Keratinocyte (primary cell): Measurements from ENCODE around the gene MAP7D1. TPM values are rescaled to one million over a fixed set of nuclear protein-coding genes. Genes with fewer than 3 reads are reported as not detected.

Experiments
- DNase-seq: peaks from one replicate; pipeline ENCODE4 v3.0.0-alpha.2; 2011; ENCODE audit warnings: low read depth, missing footprints, low spot score
- FAIRE-seq: peaks from 2 replicates; lab custom pipeline; 2011; peaks lifted over from hg19 to GRCh38; lab: Jason Lieb, UNC
- H2AFZ ChIP-seq: 2 replicates; pipeline ENCODE4 v1.6.0; 2012; ENCODE audit warnings: low read length, control low read depth, inconsistent platforms; ENCODE audit not compliant: control insufficient read depth
- H3K27ac ChIP-seq: 2 replicates; pipeline ENCODE4 v1.5.1; 2011; ENCODE audit warnings: low read length; ENCODE audit not compliant: control insufficient read depth, insufficient read depth
- H3K27me3 ChIP-seq: 3 replicates; pipeline ENCODE4 v1.6.0; 2011; ENCODE audit warnings: low read length; ENCODE audit not compliant: control insufficient read depth, insufficient read depth; ENCODE audit errors: extremely low read depth
- H3K36me3 ChIP-seq, 2 experiments: 2 replicates in 1 of 2; 3 replicates in 1 of 2; pipeline ENCODE4 v1.5.1; 2011; ENCODE audit warnings: low read length in 2 of 2, mild to moderate bottlenecking in 1 of 2; ENCODE audit not compliant: control insufficient read depth in 2 of 2, insufficient read depth in 2 of 2; ENCODE audit errors: extremely low read depth in 1 of 2
- H3K4me1 ChIP-seq: 3 replicates; pipeline ENCODE4 v1.5.1; 2011; ENCODE audit warnings: low read length; ENCODE audit not compliant: control insufficient read depth, insufficient read depth; ENCODE audit errors: extremely low read depth
- H3K4me2 ChIP-seq: 3 replicates; pipeline ENCODE4 v1.6.0; 2011; ENCODE audit warnings: low read depth, low read length; ENCODE audit not compliant: control insufficient read depth, insufficient read depth; ENCODE audit errors: extremely low read depth
- H3K4me3 ChIP-seq, 3 experiments: fragments of 200-600 bp in 1 of 3; sonication (generic) in 1 of 3; 2 replicates in 2 of 3; 3 replicates in 1 of 3; pipeline ENCODE4 v1.5.1; 2011 to 2016; ENCODE audit warnings: low read length in 3 of 3, mild to moderate bottlenecking in 3 of 3, control low read depth in 2 of 3, inconsistent platforms in 1 of 3, low read depth in 1 of 3, mixed read lengths in 1 of 3, mixed run types in 1 of 3, moderate library complexity in 1 of 3; ENCODE audit not compliant: control insufficient read depth in 2 of 3, insufficient read depth in 2 of 3; ENCODE audit errors: extremely low read depth in 1 of 3
- H3K79me2 ChIP-seq: 2 replicates; pipeline ENCODE4 v1.6.0; 2012; ENCODE audit warnings: low read length; ENCODE audit not compliant: control insufficient read depth, insufficient read depth
- H3K9ac ChIP-seq: 3 replicates; pipeline ENCODE4 v1.6.0; 2011; ENCODE audit warnings: low read length; ENCODE audit not compliant: control insufficient read depth, insufficient read depth; ENCODE audit errors: extremely low read depth
- H3K9me1 ChIP-seq: 3 replicates; pipeline ENCODE4 v1.6.0; 2011; ENCODE audit warnings: low read length; ENCODE audit not compliant: control insufficient read depth, insufficient read depth; ENCODE audit errors: extremely low read depth
- H3K9me3 ChIP-seq: 2 replicates; pipeline ENCODE4 v1.5.1; 2012; ENCODE audit warnings: low read depth, low read length; ENCODE audit not compliant: control insufficient read depth
- H4K20me1 ChIP-seq: 3 replicates; pipeline ENCODE4 v1.6.0; 2011; ENCODE audit warnings: low read length; ENCODE audit not compliant: control insufficient read depth, insufficient read depth; ENCODE audit errors: extremely low read depth
- EZH2 ChIP-seq: IDR thresholded peaks from one replicate; pipeline ENCODE4 v1.6.1; 2012; ENCODE audit warnings: inconsistent platforms, mild to moderate bottlenecking, low read length, moderate library complexity
- dilution Hi-C: fragments of 300-500 bp; cut with MboI; formaldehyde crosslinking; loops from one replicate; pipeline ENCODE4 v1.7.0; 2020; ENCODE audit warnings: low sequenced_read_pairs; ENCODE audit not compliant: extremely low pct_ligation_motif_present
- polyA plus RNA-seq, 5 experiments: library from polyadenylated mRNA; depleted of rRNA in 3 of 5; stranded (reverse) in 3 of 5; stranded (forward) in 1 of 5; unstranded in 1 of 5; fragments of >200 nt; gene quantifications; 1 replicate in 1 of 5; 2 replicates in 3 of 5; 3 replicates in 1 of 5; pipeline versions ENCODE4 v1.2.1 to v1.2.3, GENCODE V29; 2011 to 2012; ENCODE audit warnings: missing spikeins in 2 of 5, low read depth in 1 of 5, low replicate concordance in 1 of 5
- TF ChIP-seq, protein P1 (sequence below), 3 experiments: IDR thresholded peaks in 1 of 3; conservative IDR thresholded peaks in 1 of 3; optimal IDR thresholded peaks in 1 of 3; 2 replicates in 2 of 3; 3 replicates in 1 of 3; pipeline versions ENCODE3 to v1.5.1; 2011; ENCODE audit warnings: low read length in 3 of 3, mild to moderate bottlenecking in 3 of 3, moderate library complexity in 2 of 3, control low read depth in 1 of 3, inconsistent platforms in 1 of 3; ENCODE audit not compliant: insufficient read depth in 2 of 3; ENCODE audit errors: extremely low read depth in 1 of 3

MAP7D1 gene
- polyA plus RNA-seq, 1 donor (not counting 4 experiments of a cell fraction or from before 2014, with no cell fraction given), result 75.0 TPM

DNA sequence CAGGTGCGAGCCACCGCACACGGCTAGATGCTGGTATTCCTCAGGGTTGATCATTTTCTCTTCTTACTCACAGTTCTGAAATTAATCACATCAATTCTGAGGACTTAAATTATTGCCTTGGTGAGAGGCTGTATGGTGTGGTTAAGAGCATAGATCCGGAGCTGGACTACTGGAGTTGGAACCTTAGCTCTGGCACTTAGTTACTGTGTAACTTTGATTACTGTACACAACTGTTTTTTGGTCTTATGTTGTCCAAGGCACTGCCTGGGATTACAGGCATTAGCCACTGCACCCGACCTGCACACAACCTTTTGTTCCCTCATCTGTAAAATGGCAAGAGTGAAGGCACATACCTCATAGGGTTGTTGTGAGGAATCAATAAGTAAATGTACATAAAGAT lies 42.7 kb downstream of the MAP7D1 start:
- FAIRE-seq, result no peak
- no peaks in the 10 kb centered on the region for H3K9me1 ChIP-seq
- TF ChIP-seq EZH2, result no peak
- TF ChIP-seq, protein P1, sequence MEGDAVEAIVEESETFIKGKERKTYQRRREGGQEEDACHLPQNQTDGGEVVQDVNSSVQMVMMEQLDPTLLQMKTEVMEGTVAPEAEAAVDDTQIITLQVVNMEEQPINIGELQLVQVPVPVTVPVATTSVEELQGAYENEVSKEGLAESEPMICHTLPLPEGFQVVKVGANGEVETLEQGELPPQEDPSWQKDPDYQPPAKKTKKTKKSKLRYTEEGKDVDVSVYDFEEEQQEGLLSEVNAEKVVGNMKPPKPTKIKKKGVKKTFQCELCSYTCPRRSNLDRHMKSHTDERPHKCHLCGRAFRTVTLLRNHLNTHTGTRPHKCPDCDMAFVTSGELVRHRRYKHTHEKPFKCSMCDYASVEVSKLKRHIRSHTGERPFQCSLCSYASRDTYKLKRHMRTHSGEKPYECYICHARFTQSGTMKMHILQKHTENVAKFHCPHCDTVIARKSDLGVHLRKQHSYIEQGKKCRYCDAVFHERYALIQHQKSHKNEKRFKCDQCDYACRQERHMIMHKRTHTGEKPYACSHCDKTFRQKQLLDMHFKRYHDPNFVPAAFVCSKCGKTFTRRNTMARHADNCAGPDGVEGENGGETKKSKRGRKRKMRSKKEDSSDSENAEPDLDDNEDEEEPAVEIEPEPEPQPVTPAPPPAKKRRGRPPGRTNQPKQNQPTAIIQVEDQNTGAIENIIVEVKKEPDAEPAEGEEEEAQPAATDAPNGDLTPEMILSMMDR (optimal IDR thresholded peaks at IDR 0.05 in 1 of 3, IDR thresholded peaks at IDR 0.05 in 1 of 3, conservative IDR thresholded peaks at IDR 0.05 in 1 of 3; ENCODE audit: extremely low read depth in 1 of 3, insufficient read depth in 2 of 3, low read length in 3 of 3), result no peak
- no peak overlapping the region for H3K9ac ChIP-seq
- dilution Hi-C loops, result no loop called here
- H3K27ac ChIP-seq, result no peak overlapping the region
- no peaks in the 10 kb centered on the region for H3K27me3 ChIP-seq
- H3K4me1 ChIP-seq, result peaks cover 17% of the 10 kb centered on the region
- H3K4me3 ChIP-seq, result no peak overlapping the region
- DNase-seq, result no peak
- H3K79me2 ChIP-seq, result no peaks in the 10 kb centered on the region
- no peak overlapping the region for H3K4me2 ChIP-seq
- no peaks in the 10 kb centered on the region for H3K36me3 ChIP-seq
- no peaks in the 10 kb centered on the region for H3K9me3 ChIP-seq
- no peak overlapping the region for H2AFZ ChIP-seq
- H4K20me1 ChIP-seq, result no peaks in the 10 kb centered on the region

DNA sequence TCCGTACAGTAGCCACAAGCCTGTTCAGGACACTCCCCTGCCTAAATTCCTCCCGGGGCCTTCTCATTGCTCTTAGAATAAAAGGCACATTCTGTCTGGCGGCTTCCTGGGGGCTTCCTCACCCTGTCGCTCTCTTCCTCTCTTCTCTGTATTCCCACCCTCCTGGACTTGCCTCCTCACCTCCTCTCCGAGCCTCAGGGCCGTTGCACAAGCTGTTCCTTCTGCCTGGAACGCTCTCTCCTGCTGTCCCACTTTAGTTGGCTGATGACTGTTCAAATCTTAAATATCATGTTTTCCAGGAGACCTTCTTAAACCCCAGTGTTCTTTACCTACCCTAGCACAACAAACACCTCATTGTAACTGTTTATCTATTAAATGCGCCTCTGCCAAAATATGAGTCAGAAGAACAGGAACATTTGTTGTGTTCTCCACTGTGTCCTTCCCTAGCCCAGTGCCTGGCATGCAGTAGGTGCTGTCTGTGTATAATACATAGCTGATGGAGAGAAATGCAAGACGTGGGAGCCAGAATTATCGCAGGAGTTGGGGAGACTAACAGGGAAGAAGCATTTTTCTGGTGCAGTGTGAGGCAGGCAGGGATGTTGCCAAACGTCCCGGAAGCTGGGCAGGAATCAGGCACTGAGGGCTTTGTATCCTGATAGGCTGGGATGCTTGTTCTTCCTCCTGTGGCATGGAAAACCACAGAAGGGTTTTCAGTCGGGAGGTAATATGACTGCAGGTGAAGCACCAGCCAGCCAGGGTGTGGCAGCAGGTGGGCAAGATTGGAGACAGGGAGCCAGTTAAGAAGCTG lies 44.2 kb downstream of the MAP7D1 start:
- DNase-seq (no peak), FAIRE-seq (peak; percentile 51)
- peak overlapping the region; percentile 45 for H3K27ac ChIP-seq
- TF ChIP-seq EZH2, result no peak
- TF ChIP-seq, protein P1 (optimal IDR thresholded peaks at IDR 0.05 in 1 of 3, IDR thresholded peaks at IDR 0.05 in 1 of 3, conservative IDR thresholded peaks at IDR 0.05 in 1 of 3; ENCODE audit: extremely low read depth in 1 of 3, insufficient read depth in 2 of 3, low read length in 3 of 3), result peak in 1 of 3 experiments; percentile 29
- no peaks in the 10 kb centered on the region for H3K79me2 ChIP-seq
- peak overlapping the region; percentile 35 for H3K4me2 ChIP-seq
- H3K4me3 ChIP-seq, result no peak overlapping the region
- no peaks in the 10 kb centered on the region for H3K36me3 ChIP-seq
- H3K9ac ChIP-seq, result peak overlapping the region; percentile 43
- H3K9me1 ChIP-seq, result no peaks in the 10 kb centered on the region
- dilution Hi-C loops, result no loop called here
- peaks cover 17% of the 10 kb centered on the region for H3K4me1 ChIP-seq
- peak overlapping the region; percentile 66 for H2AFZ ChIP-seq
- H4K20me1 ChIP-seq, result no peaks in the 10 kb centered on the region
- H3K9me3 ChIP-seq, result no peaks in the 10 kb centered on the region
- H3K27me3 ChIP-seq, result no peaks in the 10 kb centered on the region
